ENCODE data around the gene PTX4.

Gene PTX4

DNA sequence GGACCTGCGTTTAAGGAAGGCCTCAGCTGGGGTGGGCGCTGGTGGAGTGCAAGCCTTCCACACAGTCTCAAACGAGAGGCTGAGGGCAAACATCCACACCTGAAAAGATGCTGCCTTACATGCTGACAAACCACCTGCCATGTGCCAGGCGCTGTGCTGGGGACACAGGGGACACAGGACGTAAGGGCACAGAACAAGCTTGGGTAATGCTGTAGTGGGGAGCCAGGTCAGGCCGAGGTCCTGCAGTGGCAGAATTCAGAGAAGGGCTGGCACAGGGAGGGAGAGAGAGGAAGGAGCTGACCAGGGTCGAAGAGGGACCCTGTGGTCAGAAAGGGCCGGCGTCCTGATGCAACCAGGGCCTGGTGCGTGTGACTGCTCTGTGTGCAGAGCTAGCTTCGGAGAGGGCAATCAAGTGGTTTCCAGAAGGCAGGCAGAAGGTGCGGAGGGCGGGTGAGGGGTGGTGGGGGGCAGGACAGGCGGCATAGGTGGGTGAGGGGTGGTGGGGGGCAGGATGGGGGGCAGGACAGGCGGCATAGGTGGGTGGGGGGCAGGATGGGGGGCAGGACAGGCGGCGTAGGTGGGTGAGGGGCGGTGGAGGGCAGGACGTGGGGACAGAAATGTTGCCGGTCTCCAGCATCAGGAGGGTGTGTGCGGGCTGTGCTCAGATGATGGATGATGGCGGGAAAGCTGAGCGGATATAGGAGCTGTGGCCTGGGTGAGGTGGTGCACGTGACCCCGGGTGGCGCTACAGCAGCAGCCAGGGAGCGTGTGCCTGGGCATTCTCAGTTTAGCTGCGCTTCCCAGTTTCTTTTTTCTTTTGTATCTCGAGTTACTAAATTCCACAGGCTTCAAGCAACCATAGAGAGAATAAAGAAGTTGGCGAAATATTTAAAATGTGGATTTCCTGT is 23.2 kb upstream of the PTX4 start:
- no peak for DNase-seq (ENCODE audit: low read depth)
- H3K4me3 ChIP-seq (ENCODE audit: low read depth, low read length): no peak overlapping the region
- TF ChIP-seq, protein P1, sequence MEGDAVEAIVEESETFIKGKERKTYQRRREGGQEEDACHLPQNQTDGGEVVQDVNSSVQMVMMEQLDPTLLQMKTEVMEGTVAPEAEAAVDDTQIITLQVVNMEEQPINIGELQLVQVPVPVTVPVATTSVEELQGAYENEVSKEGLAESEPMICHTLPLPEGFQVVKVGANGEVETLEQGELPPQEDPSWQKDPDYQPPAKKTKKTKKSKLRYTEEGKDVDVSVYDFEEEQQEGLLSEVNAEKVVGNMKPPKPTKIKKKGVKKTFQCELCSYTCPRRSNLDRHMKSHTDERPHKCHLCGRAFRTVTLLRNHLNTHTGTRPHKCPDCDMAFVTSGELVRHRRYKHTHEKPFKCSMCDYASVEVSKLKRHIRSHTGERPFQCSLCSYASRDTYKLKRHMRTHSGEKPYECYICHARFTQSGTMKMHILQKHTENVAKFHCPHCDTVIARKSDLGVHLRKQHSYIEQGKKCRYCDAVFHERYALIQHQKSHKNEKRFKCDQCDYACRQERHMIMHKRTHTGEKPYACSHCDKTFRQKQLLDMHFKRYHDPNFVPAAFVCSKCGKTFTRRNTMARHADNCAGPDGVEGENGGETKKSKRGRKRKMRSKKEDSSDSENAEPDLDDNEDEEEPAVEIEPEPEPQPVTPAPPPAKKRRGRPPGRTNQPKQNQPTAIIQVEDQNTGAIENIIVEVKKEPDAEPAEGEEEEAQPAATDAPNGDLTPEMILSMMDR (conservative IDR thresholded peaks at IDR 0.05; ENCODE audit: low read depth, low read length): no peak

GRCh38 chr16:1510941-1511351 is 22.2 kb upstream of the PTX4 start:
- TF ChIP-seq, protein P1 (conservative IDR thresholded peaks at IDR 0.05; ENCODE audit: low read depth, low read length): no peak
- H3K4me3 ChIP-seq (ENCODE audit: low read depth, low read length): no peak overlapping the region
- no peak for DNase-seq (ENCODE audit: low read depth)

DNA sequence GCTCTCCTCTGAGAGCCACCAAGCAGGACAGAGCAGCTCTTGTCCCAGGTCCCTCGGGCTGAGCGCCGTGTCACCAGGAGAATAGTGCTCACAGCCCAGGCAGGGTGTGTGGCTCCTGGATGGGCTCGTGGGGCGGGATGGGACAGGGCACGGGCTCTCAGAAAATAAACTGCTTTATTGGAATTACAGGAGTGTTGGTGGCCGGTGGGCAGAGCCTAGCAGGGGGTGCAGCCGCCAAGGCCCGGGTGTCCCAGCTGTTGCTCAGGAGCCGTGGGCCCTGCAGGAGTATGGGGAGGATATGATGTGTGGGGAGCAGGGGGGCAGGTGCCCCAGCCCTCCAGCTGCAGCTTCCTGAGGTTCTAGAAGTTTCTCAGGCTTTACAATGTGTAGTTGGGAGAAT is 21.5 kb upstream of the PTX4 start:
- DNase-seq (ENCODE audit: low read depth): no peak
- TF ChIP-seq, protein P1 (conservative IDR thresholded peaks at IDR 0.05; ENCODE audit: low read depth, low read length): no peak
- no peak overlapping the region for H3K4me3 ChIP-seq (ENCODE audit: low read depth, low read length)

DNA sequence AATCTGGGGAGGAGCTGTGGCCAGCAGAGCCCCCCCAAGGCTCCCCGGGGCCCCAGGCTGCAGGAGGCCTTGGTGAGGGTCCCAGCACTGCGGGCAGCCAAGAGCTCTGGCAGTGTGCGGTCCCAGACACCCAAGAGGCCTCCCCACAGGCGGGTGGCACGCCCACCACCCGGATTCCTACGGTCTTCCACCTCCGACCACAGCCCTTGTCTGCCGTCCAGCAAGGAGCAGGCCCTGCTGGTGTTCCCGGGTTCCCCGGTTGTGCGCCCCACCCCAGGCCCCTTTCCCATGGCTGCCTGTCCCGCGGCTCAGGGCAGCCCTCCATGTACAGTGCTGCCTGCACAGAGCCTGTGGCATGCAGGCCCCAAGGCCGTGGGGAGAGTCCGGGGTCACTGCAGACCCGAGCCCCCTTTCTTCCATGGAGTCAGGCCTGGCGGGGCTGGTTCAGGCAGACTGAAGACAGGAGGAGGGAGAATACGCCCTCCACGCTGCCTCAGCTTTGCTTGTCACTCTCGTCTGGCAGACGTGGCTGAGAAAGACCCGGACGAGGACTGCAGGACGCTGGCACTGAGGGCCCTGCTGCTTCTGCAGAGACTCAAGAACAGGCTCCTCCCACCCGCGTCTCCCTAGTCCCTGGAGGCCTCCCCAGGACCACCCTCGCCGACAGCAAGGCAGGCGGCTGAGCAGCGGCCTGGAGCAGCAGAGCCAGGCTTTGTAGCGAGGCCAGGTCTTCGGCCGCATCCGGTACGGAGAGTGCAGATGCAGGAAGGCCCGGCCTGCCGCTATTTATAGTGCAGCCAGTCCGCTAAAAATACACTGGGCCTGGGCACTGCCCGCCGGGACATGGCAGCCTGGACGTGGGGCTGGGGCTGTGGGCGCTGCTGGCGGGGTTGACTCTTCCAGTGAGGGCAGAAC is 20.8 kb upstream of the PTX4 start:
- H3K4me3 ChIP-seq (ENCODE audit: low read depth, low read length): no peak overlapping the region
- no peak for DNase-seq (ENCODE audit: low read depth)
- TF ChIP-seq, protein P1 (conservative IDR thresholded peaks at IDR 0.05; ENCODE audit: low read depth, low read length): no peak

GRCh38 chr16:1508494-1509187 is 19.9 kb upstream of the PTX4 start:
- TF ChIP-seq, protein P1 (conservative IDR thresholded peaks at IDR 0.05; ENCODE audit: low read depth, low read length): no peak
- H3K4me3 ChIP-seq (ENCODE audit: low read depth, low read length): no peak overlapping the region
- no peak for DNase-seq (ENCODE audit: low read depth)

DNA sequence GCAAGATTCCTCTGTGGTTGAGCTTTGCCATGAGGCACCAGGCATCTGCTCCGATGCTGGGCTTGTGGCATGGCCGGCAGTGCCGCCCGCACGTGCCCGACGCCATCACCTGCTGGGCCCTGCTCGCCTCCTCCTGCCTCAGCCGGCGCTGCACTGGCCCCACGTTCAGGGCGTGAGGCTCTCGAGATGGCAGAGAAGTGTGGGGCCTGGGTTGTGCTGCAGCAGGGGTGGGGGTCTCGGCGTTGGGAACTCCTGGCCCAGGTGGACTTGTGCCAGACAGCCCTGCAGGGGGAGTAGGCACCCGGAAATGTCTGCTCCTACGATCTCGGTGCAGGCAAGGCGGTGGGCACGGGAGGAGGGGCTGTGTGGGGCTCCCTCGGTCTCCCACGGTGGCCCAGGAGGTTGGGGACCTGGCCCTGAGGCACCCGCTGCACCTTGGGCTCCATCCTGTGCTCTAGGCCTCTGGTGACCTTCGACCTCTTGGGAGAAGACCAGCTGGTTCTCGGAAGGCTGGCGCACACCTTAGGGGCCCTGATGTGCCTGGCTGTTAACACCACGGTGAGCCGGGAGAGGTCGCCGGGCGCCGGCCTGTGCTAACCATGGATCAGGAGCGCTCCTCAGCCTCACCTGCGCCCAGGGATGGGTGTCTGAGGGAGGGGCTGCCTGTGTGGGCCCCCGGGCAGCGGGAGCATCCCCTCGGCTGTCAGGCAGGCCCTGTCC is 17.9 kb upstream of the PTX4 start:
- DNase-seq (ENCODE audit: low read depth): no peak
- TF ChIP-seq, protein P1 (conservative IDR thresholded peaks at IDR 0.05; ENCODE audit: low read depth, low read length): no peak
- no peak overlapping the region for H3K4me3 ChIP-seq (ENCODE audit: low read depth, low read length)
